Mesothelial cell of epicardium (in vitro differentiated cells): Measurements from ENCODE around the gene TGFB2. TPM values are rescaled to one million over a fixed set of nuclear protein-coding genes. Genes with fewer than 3 reads are reported as not detected.
A peak's percentile ranks its signal among the peaks of the same experiment; 100 is the strongest.

Source experiments
- DNase-seq, 2 experiments: peaks; one replicate each; pipeline ENCODE4 v3.0.0; 2021; ENCODE audit warnings: low spot score in 2 of 2; ENCODE audit not compliant: unreplicated experiment in 2 of 2
- H3K27ac Mint-ChIP-seq: 2 replicates; pipeline ENCODE4 v1.8.0; 2021; ENCODE audit warnings: mixed read lengths
- H3K27me3 Mint-ChIP-seq: 2 replicates; pipeline ENCODE4 v1.8.0; 2021; ENCODE audit warnings: low read depth, mixed read lengths
- H3K36me3 Mint-ChIP-seq: 2 replicates; pipeline ENCODE4 v1.8.0; 2021; ENCODE audit warnings: mixed read lengths
- H3K4me1 Mint-ChIP-seq: 2 replicates; pipeline ENCODE4 v1.8.0; 2021; ENCODE audit warnings: mixed read lengths
- H3K4me3 Mint-ChIP-seq: 2 replicates; pipeline ENCODE4 v1.8.0; 2021; ENCODE audit warnings: mild to moderate bottlenecking, moderate library complexity, mixed read lengths
- H3K9me3 Mint-ChIP-seq: 2 replicates; pipeline ENCODE4 v1.8.0; 2021; ENCODE audit warnings: mixed read lengths
- CTCF ChIP-seq: fragments of 200-600 bp; sonication (generic); IDR thresholded peaks from one replicate; pipeline ENCODE4 v1.5.0; 2021; ENCODE audit warnings: antibody characterized with exemption; ENCODE audit not compliant: unreplicated experiment
- total RNA-seq: library from RNA; stranded (reverse); gene quantifications from 3 replicates; pipeline ENCODE4 v1.2.1, GENCODE V29; 2021

Gene TGFB2
- total RNA-seq, 1 donor from 2014 or later = 50.6 TPM

GRCh38 chr1:218355278-218355677 is 10.1 kb downstream of the TGFB2 start:
- H3K27me3 Mint-ChIP-seq = no peaks in the 10 kb centered on the region
- no peaks in the 10 kb centered on the region for H3K36me3 Mint-ChIP-seq
- no peak overlapping the region for H3K4me3 Mint-ChIP-seq
- TF ChIP-seq CTCF = no peak
- no peak for DNase-seq
- no peaks in the 10 kb centered on the region for H3K9me3 Mint-ChIP-seq
- no peak overlapping the region for H3K27ac Mint-ChIP-seq
- peaks cover 50% of the 10 kb centered on the region for H3K4me1 Mint-ChIP-seq

DNA sequence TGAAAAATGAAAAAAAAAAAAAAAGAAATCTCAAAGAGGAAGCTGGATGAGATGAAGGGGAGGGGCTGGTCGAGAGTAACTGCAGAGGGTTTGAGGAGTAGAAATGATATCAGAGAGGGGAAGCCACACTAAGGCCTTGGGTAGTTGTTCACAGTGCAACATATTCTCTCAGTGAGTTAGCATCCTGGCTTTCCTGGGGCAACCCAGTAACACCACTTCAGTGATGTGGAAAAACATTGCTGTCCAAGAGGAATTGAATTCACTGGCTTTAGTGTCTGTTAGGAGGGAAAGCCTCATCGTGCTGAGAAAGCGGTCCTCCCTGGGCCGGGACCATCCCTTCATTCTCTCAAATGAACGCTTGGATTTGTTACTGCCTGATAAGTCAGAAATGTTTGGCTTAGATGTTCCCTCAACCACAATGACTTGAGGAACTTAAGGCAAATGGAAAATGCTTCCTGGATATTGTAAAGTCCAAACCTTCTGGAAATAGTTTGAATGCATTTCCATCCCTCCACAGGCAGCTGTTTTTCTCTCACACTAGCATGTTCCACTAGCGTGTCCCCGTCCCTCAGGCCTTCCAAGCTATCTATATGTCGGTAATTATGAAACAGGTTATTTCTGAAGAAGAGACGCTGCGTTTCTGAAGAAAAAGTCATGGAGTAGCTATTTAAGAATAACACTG is 12.2 kb downstream of the TGFB2 start:
- H3K4me3 Mint-ChIP-seq = no peak overlapping the region
- no peaks in the 10 kb centered on the region for H3K9me3 Mint-ChIP-seq
- no peaks in the 10 kb centered on the region for H3K36me3 Mint-ChIP-seq
- peaks cover 46% of the 10 kb centered on the region for H3K4me1 Mint-ChIP-seq
- peak overlapping the region; percentile 45 for H3K27ac Mint-ChIP-seq
- DNase-seq = no peak
- TF ChIP-seq CTCF = no peak
- H3K27me3 Mint-ChIP-seq = no peaks in the 10 kb centered on the region

GRCh38 chr1:218357893-218358232 is 12.7 kb downstream of the TGFB2 start:
- H3K27ac Mint-ChIP-seq = peak overlapping the region; percentile 45

GRCh38 chr1:218361298-218362065 is 16.3 kb downstream of the TGFB2 start:
- H3K4me3 Mint-ChIP-seq = no peak overlapping the region
- no peak for DNase-seq
- H3K27ac Mint-ChIP-seq = peak overlapping the region; percentile 73
- peaks cover 3% of the 10 kb centered on the region for H3K36me3 Mint-ChIP-seq
- H3K4me1 Mint-ChIP-seq = peaks cover 41% of the 10 kb centered on the region
- no peaks in the 10 kb centered on the region for H3K27me3 Mint-ChIP-seq
- TF ChIP-seq CTCF = no peak
- no peaks in the 10 kb centered on the region for H3K9me3 Mint-ChIP-seq

More at GRCh38 chr1:218357893-218358232, 12.7 kb downstream of the TGFB2 start:
- TF ChIP-seq CTCF = no peak
- DNase-seq = no peak
- H3K36me3 Mint-ChIP-seq = no peaks in the 10 kb centered on the region
- no peaks in the 10 kb centered on the region for H3K9me3 Mint-ChIP-seq
- H3K4me3 Mint-ChIP-seq = no peak overlapping the region
- H3K27me3 Mint-ChIP-seq = no peaks in the 10 kb centered on the region
- H3K4me1 Mint-ChIP-seq = peaks cover 47% of the 10 kb centered on the region

GRCh38 chr1:218362418-218363076 is 17.4 kb downstream of the TGFB2 start:
- H3K4me3 Mint-ChIP-seq = no peak overlapping the region
- H3K36me3 Mint-ChIP-seq = peaks cover 3% of the 10 kb centered on the region
- no peak for DNase-seq
- no peak overlapping the region for H3K27ac Mint-ChIP-seq
- H3K4me1 Mint-ChIP-seq = peaks cover 42% of the 10 kb centered on the region
- H3K9me3 Mint-ChIP-seq = no peaks in the 10 kb centered on the region
- no peaks in the 10 kb centered on the region for H3K27me3 Mint-ChIP-seq
- TF ChIP-seq CTCF = no peak
